EH (cell line): ENCODE data around the gene YEATS2.

Experiments used
- DNase-seq: peaks from one replicate; pipeline ENCODE4 v3.0.0-alpha.2; 2015; ENCODE audit warnings: low read depth

The YEATS2 gene

GRCh38 chr3:183837390-183837789 is 139.8 kb downstream of the YEATS2 start:
- no peak for DNase-seq

- no peak for DNase-seq
These were observed 140.3 kb downstream of the YEATS2 start for GRCh38 chr3:183837894-183838293.

GRCh38 chr3:183839751-183840150 is 142.2 kb downstream of the YEATS2 start:
- no peak for DNase-seq

- peak; percentile 90 for DNase-seq
These were observed 147.0 kb downstream of the YEATS2 start for GRCh38 chr3:183844606-183845005.

- no peak for DNase-seq
These were observed 147.5 kb downstream of the YEATS2 start for GRCh38 chr3:183845090-183845489.

- DNase-seq, result peak; percentile 67
These were observed 148.2 kb downstream of the YEATS2 start for GRCh38 chr3:183845608-183846288.

- no peak for DNase-seq
These were observed 156.9 kb downstream of the YEATS2 start for GRCh38 chr3:183854318-183855035.

GRCh38 chr3:183857863-183858262 is 160.3 kb downstream of the YEATS2 start:
- DNase-seq, result peak; percentile 13
